ENCODE measurements around the gene CAMTA1. TPM values are rescaled to one million over a fixed set of nuclear protein-coding genes. Genes with fewer than 3 reads are reported as not detected.

Gene CAMTA1
- total and polyA plus RNA-seq, 4 donors, result 18.0 to 93.5 (median 35.8) TPM

DNA sequence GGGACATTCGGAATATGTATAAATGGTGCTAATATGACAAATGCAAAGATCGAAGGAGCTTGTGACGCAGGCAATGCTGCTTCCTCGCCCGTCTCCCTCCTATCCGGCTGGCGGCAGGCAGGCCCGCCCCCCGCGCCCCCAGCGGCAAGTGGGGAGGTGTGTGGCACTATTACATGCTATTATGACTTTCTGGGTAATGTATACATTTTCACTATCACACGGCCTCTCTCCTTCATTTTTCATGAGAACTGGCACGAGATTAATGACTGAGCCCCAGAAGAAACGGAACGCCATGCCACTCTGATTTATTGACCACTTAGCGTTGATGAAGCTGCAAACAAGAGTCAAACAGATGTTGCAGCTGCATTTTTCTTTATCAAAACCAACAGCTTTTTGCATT is 846.9 kb downstream of the CAMTA1 start (continued):
- TF ChIP-seq, protein P1, sequence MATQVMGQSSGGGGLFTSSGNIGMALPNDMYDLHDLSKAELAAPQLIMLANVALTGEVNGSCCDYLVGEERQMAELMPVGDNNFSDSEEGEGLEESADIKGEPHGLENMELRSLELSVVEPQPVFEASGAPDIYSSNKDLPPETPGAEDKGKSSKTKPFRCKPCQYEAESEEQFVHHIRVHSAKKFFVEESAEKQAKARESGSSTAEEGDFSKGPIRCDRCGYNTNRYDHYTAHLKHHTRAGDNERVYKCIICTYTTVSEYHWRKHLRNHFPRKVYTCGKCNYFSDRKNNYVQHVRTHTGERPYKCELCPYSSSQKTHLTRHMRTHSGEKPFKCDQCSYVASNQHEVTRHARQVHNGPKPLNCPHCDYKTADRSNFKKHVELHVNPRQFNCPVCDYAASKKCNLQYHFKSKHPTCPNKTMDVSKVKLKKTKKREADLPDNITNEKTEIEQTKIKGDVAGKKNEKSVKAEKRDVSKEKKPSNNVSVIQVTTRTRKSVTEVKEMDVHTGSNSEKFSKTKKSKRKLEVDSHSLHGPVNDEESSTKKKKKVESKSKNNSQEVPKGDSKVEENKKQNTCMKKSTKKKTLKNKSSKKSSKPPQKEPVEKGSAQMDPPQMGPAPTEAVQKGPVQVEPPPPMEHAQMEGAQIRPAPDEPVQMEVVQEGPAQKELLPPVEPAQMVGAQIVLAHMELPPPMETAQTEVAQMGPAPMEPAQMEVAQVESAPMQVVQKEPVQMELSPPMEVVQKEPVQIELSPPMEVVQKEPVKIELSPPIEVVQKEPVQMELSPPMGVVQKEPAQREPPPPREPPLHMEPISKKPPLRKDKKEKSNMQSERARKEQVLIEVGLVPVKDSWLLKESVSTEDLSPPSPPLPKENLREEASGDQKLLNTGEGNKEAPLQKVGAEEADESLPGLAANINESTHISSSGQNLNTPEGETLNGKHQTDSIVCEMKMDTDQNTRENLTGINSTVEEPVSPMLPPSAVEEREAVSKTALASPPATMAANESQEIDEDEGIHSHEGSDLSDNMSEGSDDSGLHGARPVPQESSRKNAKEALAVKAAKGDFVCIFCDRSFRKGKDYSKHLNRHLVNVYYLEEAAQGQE (IDR thresholded peaks at IDR 0.05), result no peak
- no peak for TF ChIP-seq GABPA (IDR thresholded peaks at IDR 0.05 in 1 of 2, conservative IDR thresholded peaks at IDR 0.05 in 1 of 2)

GRCh38 chr1:7632681-7633080 is 847.4 kb downstream of the CAMTA1 start:
- TF ChIP-seq GABPA (IDR thresholded peaks at IDR 0.05 in 1 of 2, conservative IDR thresholded peaks at IDR 0.05 in 1 of 2) (no peak), HNF4G (IDR thresholded peaks at IDR 0.05) (no peak), TAF1 (conservative IDR thresholded peaks at IDR 0.05) (no peak), ZBTB33 (IDR thresholded peaks at IDR 0.05) (no peak), RXRA (IDR thresholded peaks at IDR 0.05) (no peak), JUND (IDR thresholded peaks at IDR 0.05) (no peak), YY1 (IDR thresholded peaks at IDR 0.05) (no peak), NR2F2 (IDR thresholded peaks at IDR 0.05) (no peak), RAD21 (IDR thresholded peaks at IDR 0.05) (no peak)
- TF ChIP-seq, protein P1 (IDR thresholded peaks at IDR 0.05), result no peak
- TF ChIP-seq, protein P2, sequence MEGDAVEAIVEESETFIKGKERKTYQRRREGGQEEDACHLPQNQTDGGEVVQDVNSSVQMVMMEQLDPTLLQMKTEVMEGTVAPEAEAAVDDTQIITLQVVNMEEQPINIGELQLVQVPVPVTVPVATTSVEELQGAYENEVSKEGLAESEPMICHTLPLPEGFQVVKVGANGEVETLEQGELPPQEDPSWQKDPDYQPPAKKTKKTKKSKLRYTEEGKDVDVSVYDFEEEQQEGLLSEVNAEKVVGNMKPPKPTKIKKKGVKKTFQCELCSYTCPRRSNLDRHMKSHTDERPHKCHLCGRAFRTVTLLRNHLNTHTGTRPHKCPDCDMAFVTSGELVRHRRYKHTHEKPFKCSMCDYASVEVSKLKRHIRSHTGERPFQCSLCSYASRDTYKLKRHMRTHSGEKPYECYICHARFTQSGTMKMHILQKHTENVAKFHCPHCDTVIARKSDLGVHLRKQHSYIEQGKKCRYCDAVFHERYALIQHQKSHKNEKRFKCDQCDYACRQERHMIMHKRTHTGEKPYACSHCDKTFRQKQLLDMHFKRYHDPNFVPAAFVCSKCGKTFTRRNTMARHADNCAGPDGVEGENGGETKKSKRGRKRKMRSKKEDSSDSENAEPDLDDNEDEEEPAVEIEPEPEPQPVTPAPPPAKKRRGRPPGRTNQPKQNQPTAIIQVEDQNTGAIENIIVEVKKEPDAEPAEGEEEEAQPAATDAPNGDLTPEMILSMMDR (IDR thresholded peaks at IDR 0.05; ENCODE audit: low read depth, low read length, missing input control), result no peak
- Histone ChIP-seq H3K27me3 (ENCODE audit: control insufficient read depth in 4 of 4, insufficient read depth in 4 of 4, low read length in 3 of 4) (peaks cover 0 to 2% (median 0%) of the 10 kb centered on the region in 4 donors), H3K27ac (ENCODE audit: low read depth in 1 of 2, low read length in 2 of 2) (no peak overlapping the region), H3K9me3 (ENCODE audit: control insufficient read depth in 4 of 4, low read length in 3 of 4) (no peaks in the 10 kb centered on the region), H3K9ac (ENCODE audit: low read depth in 1 of 2, low read length in 2 of 2) (no peak overlapping the region), H3K4me3 (ENCODE audit: low read depth in 1 of 3, low read length in 3 of 3) (no peak overlapping the region), H3K36me3 (ENCODE audit: control insufficient read depth in 4 of 4, insufficient read depth in 3 of 4, low read depth in 1 of 4, low read length in 3 of 4) (no peaks in the 10 kb centered on the region), H3K4me1 (ENCODE audit: control insufficient read depth in 4 of 4, insufficient read depth in 4 of 4, low read length in 3 of 4) (no peaks in the 10 kb centered on the region)
- DNase-seq (ENCODE audit: low spot score), result no peak
- WGBS, result 77% methylated on average over 9 of the region's 9 CpGs

All from liver (tissue), 9 donors.